H1 (cell line): Measurements from ENCODE around the gene TADA2B. TPM values are rescaled to one million over a fixed set of nuclear protein-coding genes. Genes with fewer than 3 reads are reported as not detected.

Experiments used
- ATF2 ChIP-seq: IDR thresholded peaks from 2 replicates; pipeline ENCODE4 v1.6.1; 2012; ENCODE audit warnings: low read length, inconsistent platforms
- CREB1 ChIP-seq: IDR thresholded peaks from 2 replicates; pipeline ENCODE4 v1.6.1; 2012; ENCODE audit warnings: inconsistent platforms
- JUN ChIP-seq: IDR thresholded peaks from 2 replicates; pipeline ENCODE4 v1.6.1; 2011; ENCODE audit warnings: low read depth, mild to moderate bottlenecking, improper control_type of control experiment, low read length
- SP1 ChIP-seq: IDR thresholded peaks from 2 replicates; pipeline ENCODE4 v1.6.1; 2011; ENCODE audit warnings: low read depth, low read length
- SP4 ChIP-seq: IDR thresholded peaks from 2 replicates; pipeline ENCODE4 v1.6.1; 2012; ENCODE audit warnings: low read length, inconsistent platforms
- SUZ12 ChIP-seq: fragments of 200-600 bp; sonication (generic); IDR thresholded peaks from 2 replicates; pipeline ENCODE4 v1.6.1; 2012; ENCODE audit warnings: mild to moderate bottlenecking, inconsistent platforms, low read length, moderate library complexity, mixed read lengths
- polyA plus RNA-seq, 7 experiments: library from polyadenylated mRNA; depleted of rRNA in 3 of 7; stranded (reverse) in 5 of 7; unstranded in 2 of 7; fragments of >200 nt in 5 of 7; fragments of 200-250 nt in 2 of 7; gene quantifications; 1 replicate in 5 of 7; 2 replicates in 1 of 7; 4 replicates in 1 of 7; pipeline versions ENCODE4 v1.2.1 to v1.2.3, GENCODE V29; 2011 to 2013; ENCODE audit warnings: missing spikeins in 2 of 7, mixed read lengths in 2 of 7
- total RNA-seq: library from RNA; stranded (reverse); fragmentation: NEBNext Ultra II Directional; extraction: Animal tissue kit (Norgen Biotek cat#: 25700); gene quantifications from 2 replicates; pipeline ENCODE4 v1.2.1, GENCODE V29; 2021
- TF ChIP-seq, protein P1 (sequence below), 3 experiments: IDR thresholded peaks; 1 replicate in 2 of 3; 2 replicates in 1 of 3; pipeline versions ENCODE4 v1.5.1 to v1.6.1; 2011; ENCODE audit warnings: low read length in 3 of 3, mild to moderate bottlenecking in 3 of 3, inconsistent platforms in 2 of 3, low read depth in 1 of 3, moderate library complexity in 1 of 3; ENCODE audit not compliant: insufficient read depth in 1 of 3; ENCODE audit errors: control extremely low read depth in 1 of 3

The TADA2B gene
- total and polyA plus RNA-seq, 2 of the 8 experiments (the other 6 are each of a cell fraction or from before 2014, with no cell fraction given) = 5.7 to 12.1 TPM

GRCh38 chr4:7041801-7042502, 1.2 kb upstream of the TADA2B start (continued):
- TF ChIP-seq ATF2 = no peak
- TF ChIP-seq CREB1 = no peak
- TF ChIP-seq, protein P1, sequence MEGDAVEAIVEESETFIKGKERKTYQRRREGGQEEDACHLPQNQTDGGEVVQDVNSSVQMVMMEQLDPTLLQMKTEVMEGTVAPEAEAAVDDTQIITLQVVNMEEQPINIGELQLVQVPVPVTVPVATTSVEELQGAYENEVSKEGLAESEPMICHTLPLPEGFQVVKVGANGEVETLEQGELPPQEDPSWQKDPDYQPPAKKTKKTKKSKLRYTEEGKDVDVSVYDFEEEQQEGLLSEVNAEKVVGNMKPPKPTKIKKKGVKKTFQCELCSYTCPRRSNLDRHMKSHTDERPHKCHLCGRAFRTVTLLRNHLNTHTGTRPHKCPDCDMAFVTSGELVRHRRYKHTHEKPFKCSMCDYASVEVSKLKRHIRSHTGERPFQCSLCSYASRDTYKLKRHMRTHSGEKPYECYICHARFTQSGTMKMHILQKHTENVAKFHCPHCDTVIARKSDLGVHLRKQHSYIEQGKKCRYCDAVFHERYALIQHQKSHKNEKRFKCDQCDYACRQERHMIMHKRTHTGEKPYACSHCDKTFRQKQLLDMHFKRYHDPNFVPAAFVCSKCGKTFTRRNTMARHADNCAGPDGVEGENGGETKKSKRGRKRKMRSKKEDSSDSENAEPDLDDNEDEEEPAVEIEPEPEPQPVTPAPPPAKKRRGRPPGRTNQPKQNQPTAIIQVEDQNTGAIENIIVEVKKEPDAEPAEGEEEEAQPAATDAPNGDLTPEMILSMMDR (IDR thresholded peaks at IDR 0.05; ENCODE audit: control extremely low read depth in 1 of 3, insufficient read depth in 1 of 3, low read depth in 1 of 3, low read length in 3 of 3) = no peak
- TF ChIP-seq SP4 = no peak
- TF ChIP-seq SP1 = no peak
- no peak for TF ChIP-seq JUN
- TF ChIP-seq SUZ12 = peak; percentile 61; the same call in 1 of the 2 replicates
